NOMO-1 (cell line): Measurements from ENCODE around the gene CHRNA7.
"Not testable (repeated sequence)": the region's sequence is repeated elsewhere in the genome, so short reads cannot be mapped to it uniquely, and the experiment has no call there.

ENCODE experiments used
- DNase-seq, 2 experiments: peaks; one replicate each; lab custom pipeline; 2025; ENCODE audit not compliant: unreplicated experiment in 2 of 2; lab: John Stamatoyannopoulos, UW

CHRNA7 gene

DNA sequence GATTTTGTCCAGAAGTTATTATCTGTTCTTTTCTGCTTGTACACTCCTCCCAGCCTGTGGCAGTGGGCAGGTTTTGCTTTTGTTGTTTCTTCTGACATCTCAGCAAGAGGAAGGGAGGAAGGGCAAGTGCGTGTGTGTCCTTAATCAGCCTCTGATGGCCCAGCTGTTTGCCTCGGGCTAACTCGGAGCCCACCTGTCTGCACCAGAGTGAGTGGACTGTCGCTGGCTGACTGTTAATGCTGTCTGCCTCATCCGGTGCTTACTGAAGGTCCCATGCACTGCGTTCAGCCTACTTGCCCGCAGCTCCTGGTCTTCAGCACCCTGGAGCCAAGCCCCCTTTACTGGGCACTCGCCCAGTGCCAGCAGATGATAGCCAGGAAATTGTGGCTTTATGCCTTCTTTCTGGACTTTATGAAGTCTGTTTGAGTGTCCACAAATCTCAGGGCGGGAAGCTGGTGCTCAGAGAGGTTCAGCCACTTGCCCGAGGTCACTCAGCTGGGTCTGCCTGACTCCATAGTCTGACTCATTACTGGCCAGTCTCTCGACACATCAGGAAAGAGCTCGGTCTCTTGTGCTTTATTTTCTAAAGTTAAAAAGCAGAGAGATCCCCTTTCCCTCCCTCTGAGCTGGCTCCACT is 89.5 kb downstream of the CHRNA7 start:
- DNase-seq: no peak

DNA sequence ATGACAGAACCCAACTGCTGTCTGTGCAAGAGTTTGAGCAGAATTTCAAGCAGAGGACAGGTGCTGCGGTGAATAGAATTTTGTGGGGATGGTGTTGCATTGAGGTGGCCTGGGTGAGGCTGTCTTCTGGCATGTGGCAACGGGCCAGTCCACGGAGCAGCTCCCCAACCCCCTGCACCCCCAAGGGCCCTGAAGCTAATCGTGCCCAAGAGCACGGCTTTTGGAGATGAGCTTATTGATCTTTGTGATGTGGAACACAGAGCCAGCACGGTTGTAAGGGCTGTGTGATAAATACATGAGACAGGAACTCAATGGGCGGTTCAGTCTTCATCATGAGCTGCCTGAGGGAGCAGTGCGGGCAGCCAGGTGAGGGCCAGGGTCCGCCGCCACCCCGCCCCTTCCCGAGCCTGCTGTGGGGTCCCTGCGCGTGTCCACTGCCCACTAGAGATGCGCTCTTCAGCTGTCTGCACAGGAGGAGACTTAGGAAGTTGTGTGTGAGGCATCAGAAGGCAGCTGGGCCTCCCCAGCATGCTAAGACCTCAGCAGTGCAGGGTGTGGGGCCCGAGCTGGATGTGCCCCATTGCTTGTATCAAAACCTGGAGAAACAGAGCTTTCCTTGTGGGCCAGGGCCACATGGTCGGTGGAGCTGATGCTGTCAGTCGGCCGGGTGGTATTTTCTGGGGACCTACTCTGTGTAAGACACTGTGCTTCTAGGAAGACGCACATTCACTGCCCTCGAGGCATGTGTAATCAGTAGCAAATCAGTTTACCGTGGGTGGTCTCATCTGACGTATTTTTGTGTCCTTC is 90.5 kb downstream of the CHRNA7 start:
- no peak for DNase-seq

DNA sequence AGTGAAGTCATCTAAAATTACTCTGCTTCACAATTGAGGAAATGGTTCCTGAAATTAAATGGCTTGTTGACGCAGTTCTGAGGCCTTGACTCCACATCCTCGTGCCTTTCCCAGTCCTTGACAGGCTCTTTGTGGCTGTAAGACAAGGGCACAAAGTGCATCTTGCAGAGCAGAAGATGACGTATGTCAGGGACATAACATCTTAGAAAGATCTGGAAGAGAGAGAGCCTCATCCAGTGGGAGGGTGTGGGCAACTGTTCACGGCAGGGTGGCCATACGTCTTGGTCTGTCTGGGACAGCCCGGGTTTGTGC is 91.0 kb downstream of the CHRNA7 start:
- DNase-seq: no peak

DNA sequence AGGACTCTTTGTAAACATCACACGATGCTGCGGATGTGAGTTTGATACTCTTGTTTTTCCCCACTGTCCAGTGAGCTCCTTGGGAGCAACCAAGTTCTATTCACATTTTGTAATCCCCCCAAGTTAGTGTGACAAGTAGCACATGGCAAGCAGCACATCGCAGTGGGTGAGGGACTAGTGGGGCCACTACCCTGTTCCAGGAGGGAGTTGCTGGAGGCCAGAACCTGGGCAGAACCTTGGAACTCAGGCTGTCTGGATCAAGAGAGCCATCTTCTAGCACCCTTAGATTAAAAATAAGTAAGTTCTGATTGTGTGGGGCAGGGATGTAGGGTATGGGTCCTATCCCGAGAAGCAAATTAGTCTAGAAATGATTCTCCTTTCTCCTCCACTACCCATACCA is 91.7 kb downstream of the CHRNA7 start:
- no peak for DNase-seq

DNA sequence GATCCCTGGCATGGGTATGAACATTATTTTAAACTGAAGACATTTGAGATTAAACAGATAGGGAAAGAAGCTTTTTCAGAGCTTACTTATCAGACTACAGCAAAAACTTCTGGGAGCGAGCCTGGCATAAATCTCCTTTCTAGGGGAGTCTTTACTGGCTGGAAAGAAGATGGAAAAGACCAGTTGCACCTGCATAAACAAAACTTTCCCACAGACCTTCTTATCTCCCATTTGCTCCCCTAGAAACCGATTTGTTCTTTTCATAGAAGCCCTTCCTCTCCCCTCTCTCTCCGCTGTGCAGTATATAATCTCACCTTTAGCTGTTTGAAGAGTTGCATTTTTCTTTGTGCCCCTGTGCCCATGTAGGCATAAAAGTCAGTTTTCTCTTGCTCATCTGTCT is 93.2 kb downstream of the CHRNA7 start:
- no peak for DNase-seq

DNA sequence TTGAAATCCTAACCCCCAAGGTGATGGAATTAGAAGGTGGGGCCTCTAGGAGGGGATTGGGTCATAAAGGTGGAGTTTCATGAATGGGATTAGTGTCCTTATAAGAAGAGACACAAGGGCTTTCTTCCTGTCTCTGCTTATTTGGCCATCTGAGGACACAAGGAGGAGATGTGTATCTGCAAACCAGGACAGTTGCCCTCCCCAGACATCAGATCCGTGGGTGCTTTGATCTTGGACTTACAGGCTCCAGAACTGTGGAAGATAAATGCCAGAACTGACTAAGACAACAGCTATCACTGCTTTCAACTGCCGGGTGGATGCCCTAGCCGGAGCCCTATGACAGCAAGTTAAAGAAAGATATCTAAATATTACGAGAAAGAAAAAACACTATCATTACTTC is 94.4 kb downstream of the CHRNA7 start:
- no peak for DNase-seq

DNA sequence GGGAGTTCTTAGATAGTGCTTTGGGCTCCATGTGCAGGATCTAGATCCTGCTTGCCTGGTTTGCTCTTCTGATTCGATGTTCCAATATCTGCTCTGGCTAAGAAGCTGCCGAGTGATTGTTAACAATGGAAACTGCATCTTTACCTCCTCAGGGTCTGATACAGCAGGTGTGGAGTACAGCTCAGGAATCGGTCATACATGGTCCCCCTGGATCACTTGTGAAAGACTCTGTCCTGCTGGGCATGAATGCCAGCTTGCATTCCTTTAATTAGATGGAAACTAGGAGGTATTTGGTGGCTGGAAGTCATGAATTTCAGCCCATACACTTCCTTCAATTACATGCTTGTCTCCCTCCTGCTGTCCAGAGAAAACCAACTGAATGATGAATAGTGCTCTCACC is 95.3 kb downstream of the CHRNA7 start:
- DNase-seq: no peak

DNA sequence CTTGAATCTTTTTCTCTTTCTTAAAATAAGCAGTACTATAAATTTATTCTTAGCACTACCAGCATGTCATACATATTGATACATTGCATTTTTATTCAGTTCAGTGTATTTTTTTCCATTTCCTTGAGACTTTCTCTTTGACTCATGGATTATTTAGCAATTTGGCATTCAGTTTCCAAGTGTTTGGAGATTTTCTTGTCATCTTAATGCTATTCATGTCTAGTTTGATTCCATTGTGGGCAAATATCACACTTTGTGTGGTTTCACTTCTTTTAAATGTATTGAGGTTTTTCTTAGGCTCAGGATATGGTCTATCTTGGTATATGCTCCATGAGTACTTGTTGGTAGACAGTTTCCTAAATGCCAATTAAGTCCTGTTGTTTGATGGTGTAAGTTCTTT is 99.5 kb downstream of the CHRNA7 start:
- DNase-seq: no peak

DNA sequence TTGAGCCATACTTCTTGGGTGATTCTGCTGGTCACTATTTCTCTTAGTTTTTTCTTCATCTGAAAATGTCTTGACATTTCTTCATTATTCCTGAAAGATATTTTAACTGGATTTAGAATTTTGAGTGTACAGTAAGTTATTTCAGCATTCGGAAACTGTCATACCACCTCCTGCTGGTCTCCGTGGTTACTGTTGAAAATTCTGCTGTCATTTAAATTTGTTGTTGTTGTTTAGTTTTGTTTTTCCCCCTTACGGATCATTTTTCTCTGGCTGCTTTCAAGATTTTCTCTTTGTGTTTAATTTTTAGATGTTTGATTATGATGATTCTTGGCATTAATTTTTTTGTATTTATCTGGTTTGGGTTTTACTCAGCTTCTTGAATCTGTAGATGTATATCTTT is 100.5 kb downstream of the CHRNA7 start:
- no peak for DNase-seq

DNA sequence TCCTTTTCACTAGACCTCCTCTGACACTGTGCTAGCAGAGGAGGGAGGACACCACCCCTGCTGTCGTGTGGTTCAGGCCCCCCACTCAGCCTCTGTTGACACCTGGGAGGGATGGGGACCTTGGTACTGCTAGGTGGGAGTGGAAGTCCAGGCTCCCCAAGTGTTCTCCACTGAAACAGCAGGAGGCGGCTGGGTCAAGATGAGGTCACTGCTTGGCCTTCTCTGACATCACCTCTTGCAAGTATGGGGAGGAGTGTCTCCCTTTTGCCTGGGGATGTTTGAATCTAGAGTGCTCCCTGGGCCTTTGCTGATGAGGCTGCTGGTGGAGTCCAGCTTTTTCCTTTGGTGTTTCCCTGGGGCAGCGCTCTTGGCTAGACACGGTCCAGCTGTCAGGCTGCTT is 101.5 kb downstream of the CHRNA7 start:
- DNase-seq: no peak

DNA sequence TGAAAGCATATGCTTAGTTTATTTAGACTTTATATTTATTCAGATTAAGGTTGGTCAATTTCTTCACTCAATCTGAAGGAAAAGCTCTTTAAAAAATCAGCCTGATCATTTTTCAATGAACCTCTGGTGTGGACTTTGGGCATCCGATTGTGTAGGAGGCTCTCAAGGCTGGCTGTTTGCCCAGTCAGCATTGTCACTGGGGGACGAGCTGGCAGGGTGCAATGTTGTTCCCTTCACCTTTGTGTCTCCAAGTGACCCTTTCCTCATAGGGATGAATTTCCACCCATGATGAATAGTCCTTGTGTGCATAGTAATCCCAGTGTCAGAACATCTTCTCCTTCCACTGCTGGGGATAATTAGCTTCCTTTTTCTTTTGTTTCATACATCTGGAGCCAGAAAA is 102.5 kb downstream of the CHRNA7 start:
- no peak for DNase-seq

DNA sequence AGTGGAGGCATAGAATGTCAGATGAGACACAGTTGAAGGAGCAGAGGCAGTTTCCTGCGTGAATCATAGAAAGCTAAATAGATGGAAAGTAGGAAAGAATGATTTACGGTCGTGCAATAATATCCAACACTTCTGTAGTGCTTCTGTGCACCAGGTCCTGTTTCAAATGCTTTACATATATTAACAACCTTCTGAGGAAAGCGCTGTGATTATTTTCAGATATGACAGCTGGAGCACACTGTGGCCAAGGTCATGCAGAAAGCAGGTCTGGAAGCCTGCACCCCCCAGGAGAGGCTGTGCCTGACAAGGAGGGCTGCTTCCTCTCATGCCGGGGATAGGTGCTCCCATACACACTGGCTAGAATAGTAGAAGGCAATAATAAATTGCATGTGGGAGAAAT is 104.5 kb downstream of the CHRNA7 start:
- DNase-seq: no peak

DNA sequence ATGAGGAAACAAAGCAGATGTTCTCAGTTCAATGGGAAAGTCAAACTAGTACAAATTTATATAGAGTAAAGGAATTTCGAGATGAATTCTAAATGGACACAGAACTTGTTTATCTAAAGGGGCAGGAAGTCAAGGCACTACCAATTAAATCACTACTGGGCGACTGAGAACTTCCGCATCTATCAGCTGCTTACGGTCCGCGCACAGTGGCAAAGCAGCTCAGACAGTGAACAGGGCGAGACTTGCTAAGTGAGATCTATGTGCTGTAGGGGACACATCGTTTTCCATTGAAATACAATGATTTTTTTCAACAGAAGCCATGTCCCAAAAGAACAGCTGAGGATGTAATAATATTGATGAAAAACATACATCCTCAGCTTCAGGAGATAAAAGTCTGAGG is 105.0 kb downstream of the CHRNA7 start:
- no peak for DNase-seq

DNA sequence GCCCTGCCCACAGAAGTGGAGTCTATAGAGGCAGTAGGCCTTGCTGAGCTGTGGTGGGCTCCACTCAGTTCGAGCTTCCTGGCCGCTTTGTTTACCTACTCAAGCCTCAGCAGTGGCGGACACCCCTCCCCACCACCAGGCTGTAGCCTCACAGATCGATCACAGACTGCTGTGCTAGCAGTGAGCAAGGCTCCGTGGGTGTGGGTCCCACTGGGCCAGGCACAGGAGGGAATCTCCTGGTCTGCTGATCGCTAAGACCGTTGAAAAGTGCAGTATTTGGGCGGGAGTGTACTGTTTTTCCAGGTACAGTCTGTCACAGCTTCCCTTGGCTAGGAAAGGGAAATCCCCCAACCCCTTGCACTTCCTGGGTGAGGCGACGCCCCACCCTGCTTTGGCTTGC is 115.2 kb downstream of the CHRNA7 start:
- not testable (repeated sequence) for DNase-seq

DNA sequence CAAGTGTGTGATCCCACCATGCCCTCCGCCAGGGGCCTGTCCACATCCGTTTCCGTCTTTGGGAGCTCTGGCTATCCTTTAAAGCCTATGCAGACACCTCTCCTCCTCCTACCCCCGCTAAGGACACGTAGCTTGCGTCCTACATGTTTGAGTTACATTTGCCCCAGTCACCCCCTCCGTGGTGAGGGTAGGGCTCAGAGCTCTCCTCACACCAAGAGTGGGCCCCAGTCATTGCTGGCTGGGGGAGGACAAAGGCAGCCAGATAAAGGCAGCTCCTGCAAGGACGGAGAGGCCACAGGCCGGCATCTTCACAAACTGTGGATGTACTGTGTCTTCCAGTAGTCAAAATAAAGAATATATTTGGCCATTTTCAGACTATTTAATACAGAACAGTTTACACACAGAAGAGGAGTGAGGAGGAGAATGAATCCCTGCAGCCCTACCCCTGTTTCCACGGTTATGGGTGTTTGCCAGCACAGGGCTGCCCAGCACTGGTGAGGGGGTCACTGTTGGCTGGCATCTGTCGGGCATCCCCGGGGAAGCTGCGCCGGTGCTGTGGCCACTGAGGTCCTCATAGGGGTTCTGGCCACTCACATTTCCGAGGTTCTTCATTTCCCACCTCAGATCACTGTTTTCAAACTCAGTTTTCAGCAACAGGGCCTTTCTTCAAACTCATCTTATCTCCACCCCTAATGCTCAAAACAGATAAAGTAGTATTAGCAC is 118.7 kb downstream of the CHRNA7 start:
- no peak for DNase-seq

DNA sequence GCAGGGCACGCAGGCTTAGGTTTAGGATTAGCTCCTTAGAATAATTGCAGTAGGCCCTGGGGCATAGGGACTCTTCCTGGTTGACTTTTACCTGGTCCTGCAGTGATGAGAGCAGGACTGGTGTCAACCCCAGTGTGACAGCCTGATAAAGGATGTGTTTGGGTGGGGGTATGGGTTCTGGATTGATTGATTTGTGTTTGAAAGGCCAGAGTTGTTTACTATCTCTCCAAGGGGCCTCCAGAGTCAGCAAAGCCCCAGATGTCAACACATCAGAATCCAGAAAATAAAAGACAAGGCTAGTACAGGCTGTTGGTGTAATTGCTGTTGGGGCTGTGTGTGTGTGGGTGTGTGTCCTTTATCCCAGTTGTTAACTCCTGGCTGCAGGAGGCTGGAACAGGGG is 122.3 kb downstream of the CHRNA7 start:
- DNase-seq: no peak

DNA sequence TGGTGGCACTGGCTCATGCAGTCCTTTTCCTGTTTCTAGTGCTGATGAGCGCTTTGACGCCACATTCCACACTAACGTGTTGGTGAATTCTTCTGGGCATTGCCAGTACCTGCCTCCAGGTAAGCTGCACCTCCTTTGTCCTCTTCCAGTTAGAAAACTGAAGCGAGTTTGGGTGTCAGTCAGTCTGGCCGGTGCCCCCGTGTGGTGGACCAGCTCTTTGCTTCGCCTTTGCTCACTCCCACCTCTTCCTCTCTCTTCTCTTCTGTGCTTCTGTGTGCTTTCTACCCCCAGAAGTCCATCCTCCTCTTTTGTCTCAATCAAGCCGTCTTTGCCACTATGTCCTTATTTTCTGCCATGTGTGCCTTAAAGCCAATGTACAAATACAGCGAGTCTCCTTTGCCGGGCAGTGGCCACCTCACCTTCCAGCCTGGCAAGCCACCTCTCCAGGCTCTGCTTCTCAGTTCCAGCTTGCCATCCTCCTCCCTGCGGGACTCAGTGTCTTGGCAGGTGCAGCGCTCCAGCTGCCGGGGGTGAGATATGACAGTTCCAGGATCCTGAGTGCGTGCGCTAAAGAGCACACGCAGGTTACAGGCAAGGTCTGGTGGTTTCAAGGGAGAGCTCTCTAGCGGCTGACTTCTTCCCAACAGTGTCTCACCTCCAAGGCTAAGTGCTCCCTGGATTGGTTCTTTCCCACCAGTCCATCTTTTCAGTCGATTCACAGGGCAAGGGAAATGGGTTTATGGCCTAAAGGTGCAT is 123.7 kb downstream of the CHRNA7 start:
- DNase-seq: not testable (repeated sequence)

DNA sequence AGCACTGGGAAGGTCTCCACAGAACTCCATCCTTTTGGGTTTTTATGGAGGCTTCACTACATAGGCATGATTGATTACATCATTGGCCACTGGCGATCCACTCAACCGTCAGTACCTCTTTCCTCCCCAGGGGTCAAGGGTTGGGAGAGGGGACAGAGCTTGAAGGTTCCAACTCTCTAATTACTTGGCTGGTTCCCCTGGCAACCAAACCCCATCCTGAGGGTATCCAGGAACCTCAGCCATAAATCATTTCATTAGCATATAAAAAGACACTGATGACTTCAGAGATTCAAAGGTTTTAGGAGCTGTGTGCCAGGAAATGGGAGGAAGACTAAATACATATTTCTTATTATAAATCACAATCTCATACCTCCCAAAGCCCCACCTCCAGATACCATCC is 131.8 kb downstream of the CHRNA7 start:
- not testable (repeated sequence) for DNase-seq

DNA sequence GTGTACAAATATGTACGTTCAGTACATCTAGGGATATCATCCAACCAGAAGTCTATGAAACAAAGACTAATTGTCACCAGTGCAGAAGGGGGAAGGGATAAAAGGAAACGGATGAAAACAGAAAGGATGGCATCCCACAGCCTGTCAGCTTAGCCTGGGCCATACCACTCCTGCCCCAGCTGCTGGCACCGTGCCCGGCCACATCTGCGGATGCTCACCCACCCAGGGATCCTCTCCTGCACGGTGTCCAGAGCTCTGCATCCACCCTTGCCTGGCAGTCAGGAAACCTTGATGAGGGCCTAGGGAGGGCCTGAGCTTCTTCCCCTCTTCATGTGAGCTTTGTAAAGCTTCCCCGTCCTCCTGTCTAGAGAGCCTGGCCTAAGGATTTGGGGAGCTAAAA is 133.8 kb downstream of the CHRNA7 start:
- DNase-seq: not testable (repeated sequence)

DNA sequence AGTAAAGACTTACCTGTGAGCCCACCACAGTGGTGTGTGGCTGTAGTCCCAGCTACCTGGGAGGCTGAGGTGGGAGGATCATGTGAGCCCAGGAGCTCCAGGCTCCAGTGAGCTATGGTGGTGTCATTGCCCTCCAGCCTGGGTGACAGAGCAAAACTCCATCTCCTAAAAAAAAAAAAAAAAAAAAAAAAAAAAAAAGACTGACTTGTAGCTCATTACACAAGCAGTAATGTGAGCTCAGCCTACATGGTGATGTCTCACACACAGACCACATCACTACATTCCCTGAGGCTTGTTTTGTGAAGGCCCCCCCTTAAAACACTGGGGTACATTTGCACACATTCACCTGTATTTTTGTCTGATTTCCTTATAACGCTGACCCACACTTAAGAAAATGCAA is 134.4 kb downstream of the CHRNA7 start:
- DNase-seq: not testable (repeated sequence)

DNA sequence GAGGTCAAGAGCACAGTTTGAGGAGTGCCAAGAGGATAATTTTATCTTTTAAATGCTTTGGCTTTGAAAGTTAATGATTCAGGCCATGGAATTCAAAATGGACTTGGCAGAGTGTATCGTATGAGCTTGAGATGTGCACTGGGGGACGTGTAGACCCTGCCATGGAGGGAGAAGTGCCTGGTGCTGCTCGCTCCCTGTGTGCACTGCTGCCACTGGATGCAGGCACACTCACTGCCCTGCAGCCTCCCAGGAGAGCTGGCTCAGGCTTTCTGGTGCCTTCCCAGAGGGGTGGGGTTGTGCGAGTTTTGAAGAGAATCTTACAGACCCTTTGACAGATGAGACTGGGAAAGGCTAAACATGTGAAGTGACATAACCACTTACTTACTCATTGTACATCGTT is 135.5 kb downstream of the CHRNA7 start:
- DNase-seq: not testable (repeated sequence)
